ENCODE data around the gene TMEM236. TPM values are rescaled to one million over a fixed set of nuclear protein-coding genes. Genes with fewer than 3 reads are reported as not detected.

Gene TMEM236
- total RNA-seq, 1 donor from 2014 or later = 0.66 TPM

DNA sequence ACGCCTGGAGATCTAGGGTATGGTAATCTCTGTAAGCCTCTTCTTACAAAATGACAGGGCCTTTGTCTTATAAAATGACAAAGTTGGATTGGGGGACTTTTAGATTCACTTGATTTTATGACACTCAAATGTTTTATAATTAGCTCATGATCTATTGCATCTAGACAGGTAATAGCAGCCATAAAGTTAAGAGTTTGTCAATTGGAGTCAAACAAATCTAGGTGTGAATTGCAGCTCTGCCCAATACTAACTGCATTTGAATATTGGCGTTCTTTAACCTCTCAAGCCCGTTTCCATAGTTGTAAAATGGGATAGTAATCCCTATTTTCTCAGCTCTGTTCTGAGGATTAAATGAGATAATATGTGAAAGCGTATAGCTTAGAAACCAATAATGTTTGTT is 43.1 kb downstream of the TMEM236 start:
- no peaks in the 10 kb centered on the region for H3K4me1 ChIP-seq
- H3K27ac ChIP-seq (replicated peaks) = no peak overlapping the region
- no peaks in the 10 kb centered on the region for H3K27me3 ChIP-seq (ENCODE audit: low read depth)
- intact Hi-C loops (cut with micrococcal nuclease) = no loop called here
- no peak for DNase-seq
- no peaks in the 10 kb centered on the region for H3K9me3 ChIP-seq (replicated peaks)
- H3K4me3 ChIP-seq = no peak overlapping the region
- no peaks in the 10 kb centered on the region for H3K36me3 ChIP-seq
- TF ChIP-seq, protein P1, sequence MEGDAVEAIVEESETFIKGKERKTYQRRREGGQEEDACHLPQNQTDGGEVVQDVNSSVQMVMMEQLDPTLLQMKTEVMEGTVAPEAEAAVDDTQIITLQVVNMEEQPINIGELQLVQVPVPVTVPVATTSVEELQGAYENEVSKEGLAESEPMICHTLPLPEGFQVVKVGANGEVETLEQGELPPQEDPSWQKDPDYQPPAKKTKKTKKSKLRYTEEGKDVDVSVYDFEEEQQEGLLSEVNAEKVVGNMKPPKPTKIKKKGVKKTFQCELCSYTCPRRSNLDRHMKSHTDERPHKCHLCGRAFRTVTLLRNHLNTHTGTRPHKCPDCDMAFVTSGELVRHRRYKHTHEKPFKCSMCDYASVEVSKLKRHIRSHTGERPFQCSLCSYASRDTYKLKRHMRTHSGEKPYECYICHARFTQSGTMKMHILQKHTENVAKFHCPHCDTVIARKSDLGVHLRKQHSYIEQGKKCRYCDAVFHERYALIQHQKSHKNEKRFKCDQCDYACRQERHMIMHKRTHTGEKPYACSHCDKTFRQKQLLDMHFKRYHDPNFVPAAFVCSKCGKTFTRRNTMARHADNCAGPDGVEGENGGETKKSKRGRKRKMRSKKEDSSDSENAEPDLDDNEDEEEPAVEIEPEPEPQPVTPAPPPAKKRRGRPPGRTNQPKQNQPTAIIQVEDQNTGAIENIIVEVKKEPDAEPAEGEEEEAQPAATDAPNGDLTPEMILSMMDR (IDR thresholded peaks at IDR 0.05; ENCODE audit: borderline replicate concordance) = no peak

DNA sequence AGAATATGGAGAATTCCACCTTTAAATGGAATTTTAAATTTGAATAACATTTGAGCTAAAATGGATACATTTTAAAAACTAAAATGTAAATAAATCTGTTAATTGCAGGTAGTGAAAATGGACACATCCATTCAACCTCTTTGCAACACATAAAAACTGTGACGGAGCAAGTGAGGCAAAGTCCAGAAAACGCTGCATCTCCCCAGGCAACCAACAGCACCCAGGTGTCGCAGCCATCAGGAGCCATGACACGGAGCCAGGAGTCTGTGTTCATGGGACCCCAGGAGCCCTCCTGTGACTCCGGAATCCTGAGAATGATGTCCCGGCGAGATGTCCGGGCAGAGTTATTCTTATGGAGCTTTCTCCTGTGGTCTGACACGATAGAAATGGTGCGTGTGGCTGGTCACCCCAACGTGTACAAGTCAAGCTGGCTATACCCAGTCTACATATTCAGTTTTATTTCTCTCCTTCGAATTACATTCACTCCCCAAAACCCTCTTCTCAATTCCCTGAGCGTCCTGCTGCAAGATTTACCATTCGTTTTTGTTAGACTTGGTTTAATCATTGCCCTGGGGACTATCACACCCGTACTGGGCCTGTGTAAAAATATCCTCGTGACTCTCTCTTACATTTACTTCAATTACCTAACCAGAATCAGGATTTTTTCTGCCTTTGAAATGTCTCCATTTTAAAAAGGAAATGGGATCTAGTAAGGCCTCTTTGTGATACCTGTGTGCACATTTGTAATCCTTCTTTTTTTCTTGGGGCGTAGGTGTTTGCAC is 44.0 kb downstream of the TMEM236 start:
- H3K27ac ChIP-seq (replicated peaks) = no peak overlapping the region
- H3K36me3 ChIP-seq = no peaks in the 10 kb centered on the region
- H3K4me1 ChIP-seq = no peaks in the 10 kb centered on the region
- DNase-seq = no peak
- H3K4me3 ChIP-seq = no peak overlapping the region
- TF ChIP-seq, protein P1 (IDR thresholded peaks at IDR 0.05; ENCODE audit: borderline replicate concordance) = no peak
- intact Hi-C loops (cut with micrococcal nuclease) = no loop called here
- no peaks in the 10 kb centered on the region for H3K27me3 ChIP-seq (ENCODE audit: low read depth)
- H3K9me3 ChIP-seq (replicated peaks) = no peaks in the 10 kb centered on the region

DNA sequence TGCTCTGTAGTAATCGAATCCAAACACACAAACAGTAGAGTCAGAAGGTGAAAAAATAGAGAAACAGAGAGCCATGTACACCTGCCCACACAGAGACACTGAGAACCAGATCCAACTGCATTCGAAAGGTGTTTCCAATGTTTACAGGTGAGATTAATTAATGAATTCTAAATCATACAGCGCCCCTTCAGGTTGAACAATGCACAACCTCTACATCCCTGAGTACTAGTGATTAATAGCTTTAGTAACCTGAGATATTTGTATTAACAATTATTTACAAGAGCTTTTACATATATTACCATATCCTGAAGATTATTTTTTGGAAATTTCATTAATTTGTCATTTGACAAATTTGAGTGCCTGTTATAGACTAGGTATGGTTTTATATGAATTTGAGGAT is 49.5 kb downstream of the TMEM236 start:
- intact Hi-C loops (cut with micrococcal nuclease) = no loop called here

DNA sequence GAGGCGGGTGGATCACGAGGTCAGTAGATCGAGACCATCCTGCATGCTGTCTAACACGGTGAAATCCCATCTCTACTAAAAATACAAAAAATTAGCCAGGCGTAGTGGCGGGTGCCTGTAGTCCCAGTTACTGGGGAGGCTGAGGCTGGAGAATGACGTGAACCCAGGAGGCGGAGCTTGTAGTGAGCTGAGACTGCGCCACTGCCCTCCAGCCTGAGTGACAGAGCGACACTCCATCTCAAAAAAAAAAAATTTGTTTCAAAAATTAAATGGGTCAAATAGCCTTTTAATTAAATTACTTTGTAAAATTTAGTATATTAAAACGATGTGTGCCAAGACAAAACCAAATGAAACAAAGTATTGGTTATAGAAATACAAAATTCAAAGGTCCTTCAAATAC is 50.3 kb downstream of the TMEM236 start:
- H3K4me3 ChIP-seq = no peak overlapping the region
- no peaks in the 10 kb centered on the region for H3K27me3 ChIP-seq (ENCODE audit: low read depth)
- H3K27ac ChIP-seq (replicated peaks) = no peak overlapping the region
- peaks cover 6% of the 10 kb centered on the region for H3K4me1 ChIP-seq
- DNase-seq = no peak
- TF ChIP-seq, protein P1 (IDR thresholded peaks at IDR 0.05; ENCODE audit: borderline replicate concordance) = no peak
- intact Hi-C loops (cut with micrococcal nuclease) = no loop called here
- peaks cover 6% of the 10 kb centered on the region for H3K9me3 ChIP-seq (replicated peaks)
- H3K36me3 ChIP-seq = no peaks in the 10 kb centered on the region

More for the DNA sequence above, 49.5 kb downstream of the TMEM236 start:
- Histone ChIP-seq H3K9me3 (replicated peaks) (peaks cover 6% of the 10 kb centered on the region), H3K27me3 (ENCODE audit: low read depth) (no peaks in the 10 kb centered on the region), H3K27ac (replicated peaks) (no peak overlapping the region), H3K36me3 (no peaks in the 10 kb centered on the region), H3K4me3 (no peak overlapping the region), H3K4me1 (peaks cover 6% of the 10 kb centered on the region)
- DNase-seq = no peak
- TF ChIP-seq, protein P1 (IDR thresholded peaks at IDR 0.05; ENCODE audit: borderline replicate concordance) = no peak

DNA sequence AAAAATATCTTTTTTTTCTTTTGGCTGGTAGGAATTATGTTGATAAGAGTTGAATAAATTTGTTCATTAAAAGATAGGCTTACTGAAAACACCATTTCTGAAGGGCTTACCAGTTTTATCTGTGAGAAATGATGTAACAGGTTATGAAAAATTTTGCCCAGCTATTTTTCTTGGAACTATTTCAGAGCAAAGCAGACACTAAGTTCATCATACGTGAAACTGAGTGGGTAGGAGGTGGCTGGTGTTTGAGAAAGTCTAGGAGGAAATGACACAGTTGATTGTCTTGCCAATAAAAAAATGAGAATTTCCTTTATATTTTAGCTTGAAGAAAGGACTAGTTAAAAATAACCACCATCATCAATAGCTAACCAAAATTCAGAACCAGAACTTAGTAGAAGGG is 51.0 kb downstream of the TMEM236 start:
- intact Hi-C loops (cut with micrococcal nuclease) = no loop called here
- Histone ChIP-seq H3K27ac (replicated peaks) (no peak overlapping the region), H3K4me1 (peaks cover 6% of the 10 kb centered on the region), H3K9me3 (replicated peaks) (peaks cover 6% of the 10 kb centered on the region), H3K4me3 (no peak overlapping the region), H3K36me3 (no peaks in the 10 kb centered on the region), H3K27me3 (ENCODE audit: low read depth) (no peaks in the 10 kb centered on the region)
- DNase-seq = no peak
- TF ChIP-seq, protein P1 (IDR thresholded peaks at IDR 0.05; ENCODE audit: borderline replicate concordance) = no peak
